Activated CD4-positive, alpha-beta T cell treated with anti-CD3 and anti-CD28 coated beads, Interleukin-2, Interleukin-4, amounts not matched to agents 100 ng/mL and 50 ng/mL, durations not matched to agents 16 hours and 8 hours (primary cell): Measurements from ENCODE around the gene TRPM2.

Experiments used
- DNase-seq: peaks from one replicate; pipeline ENCODE4 v3.0.0-alpha.2; 2020; ENCODE audit warnings: low spot score

TRPM2 gene

DNA sequence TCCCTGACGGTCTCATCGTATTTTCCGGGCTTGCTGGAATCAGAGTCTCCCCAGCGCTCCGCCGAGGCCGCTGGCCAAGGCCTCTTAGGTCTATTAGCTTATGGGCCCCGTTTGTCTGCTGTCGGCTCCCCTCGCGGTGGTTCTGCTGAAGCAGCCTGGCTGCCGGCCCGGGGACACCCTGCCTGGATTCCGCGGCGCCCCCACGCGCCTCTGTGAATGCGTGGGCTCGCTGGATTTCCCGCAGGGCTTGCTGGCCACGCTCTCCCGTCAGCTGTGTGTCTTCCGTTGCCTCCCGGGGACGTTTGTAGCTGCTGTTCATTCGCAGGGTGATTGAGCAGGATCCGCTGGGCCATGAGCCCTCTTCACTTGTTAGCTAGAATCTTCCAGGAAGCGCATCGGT, 110.3 kb downstream of the TRPM2 start:
- no peak for DNase-seq

DNA sequence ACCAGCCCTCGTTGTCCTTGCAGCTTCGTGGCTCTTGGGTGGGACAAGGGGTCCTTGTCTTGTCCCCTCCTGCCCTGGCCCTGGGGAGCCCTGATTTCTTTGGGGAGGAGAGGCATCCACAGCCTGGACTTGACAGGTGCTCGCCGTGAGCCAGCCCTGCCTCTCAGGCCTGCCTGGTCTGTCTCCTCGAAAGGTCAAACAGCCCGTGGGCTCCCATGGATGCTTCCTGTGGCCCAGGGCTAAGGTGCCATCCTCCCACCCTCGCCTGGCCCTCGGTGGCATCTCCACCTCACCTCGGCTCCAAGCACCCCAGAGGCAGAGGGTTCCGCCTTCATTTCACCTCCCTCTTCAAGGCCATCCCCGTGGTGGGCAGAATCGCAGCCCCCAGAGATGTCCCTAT, 110.9 kb downstream of the TRPM2 start:
- no peak for DNase-seq

DNA sequence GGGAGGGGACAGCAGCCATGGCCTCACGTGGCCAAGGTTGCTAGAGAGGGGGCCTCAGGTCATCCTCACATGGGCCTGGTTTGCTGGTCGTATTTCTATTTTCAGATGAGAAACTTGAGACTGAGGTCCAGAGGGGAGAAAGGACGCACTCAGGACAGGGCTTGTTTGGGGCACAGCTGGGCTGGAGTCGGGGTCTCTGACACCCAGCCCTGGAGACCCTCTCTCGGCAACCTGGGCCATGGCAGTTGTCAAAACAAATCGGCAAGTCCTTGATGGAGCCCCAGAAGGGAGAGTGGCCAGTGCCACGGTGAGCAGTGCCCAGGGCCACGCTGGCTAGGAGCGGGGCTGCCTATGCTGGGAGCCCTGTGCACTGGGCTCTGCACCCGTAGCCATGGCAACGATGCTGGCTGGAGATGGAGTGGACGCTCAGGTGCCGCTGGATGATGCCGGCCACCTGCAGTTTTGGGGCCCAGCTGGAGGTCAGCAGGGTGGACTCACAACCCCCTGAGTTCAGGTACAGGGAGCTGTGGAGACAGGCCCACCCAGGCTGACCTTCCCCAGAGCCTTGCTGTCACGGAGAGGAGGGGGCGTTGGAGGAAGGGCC, 113.0 kb downstream of the TRPM2 start:
- no peak for DNase-seq

DNA sequence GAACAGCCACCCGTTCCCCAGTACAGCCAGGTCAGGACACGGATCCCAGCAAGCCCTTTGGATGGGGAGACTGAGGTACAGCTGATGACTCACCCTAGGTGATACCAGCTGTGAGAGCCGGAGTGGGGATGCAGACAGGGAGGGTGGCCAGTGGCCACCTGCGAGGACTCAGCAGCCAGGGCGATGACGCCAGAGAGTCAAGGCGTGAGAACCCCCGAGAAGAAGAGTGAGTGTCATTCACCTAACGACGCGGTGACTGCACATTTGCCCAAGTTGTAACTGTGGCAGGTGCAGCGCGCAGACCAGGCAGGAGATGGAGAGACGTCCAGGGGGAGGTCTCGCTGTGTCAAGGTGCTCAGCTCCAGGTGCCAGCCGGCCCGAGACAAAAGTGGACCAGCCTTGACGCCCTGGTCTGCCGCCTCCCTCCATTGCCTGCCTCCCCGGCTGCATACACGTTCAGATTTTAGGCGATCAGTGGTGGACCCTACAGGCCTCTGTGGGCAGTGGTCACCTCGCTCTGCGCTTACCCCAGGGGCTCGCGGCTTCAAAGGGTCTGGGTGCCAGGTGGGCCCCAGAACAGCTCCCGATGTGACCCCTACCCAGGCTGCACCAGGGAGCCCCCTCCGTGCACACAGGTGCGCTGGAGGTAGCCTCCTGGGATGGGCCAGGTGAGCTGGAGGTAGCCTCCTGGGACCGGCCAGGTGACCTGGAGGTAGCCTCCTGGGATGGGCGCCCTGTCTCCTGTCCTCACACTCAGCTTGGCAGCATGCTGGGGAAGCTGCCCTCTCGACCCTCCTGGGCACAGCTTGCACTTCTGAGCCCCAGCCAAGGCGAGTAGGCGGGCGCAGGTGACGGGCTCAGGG, 113.8 kb downstream of the TRPM2 start:
- DNase-seq: no peak

DNA sequence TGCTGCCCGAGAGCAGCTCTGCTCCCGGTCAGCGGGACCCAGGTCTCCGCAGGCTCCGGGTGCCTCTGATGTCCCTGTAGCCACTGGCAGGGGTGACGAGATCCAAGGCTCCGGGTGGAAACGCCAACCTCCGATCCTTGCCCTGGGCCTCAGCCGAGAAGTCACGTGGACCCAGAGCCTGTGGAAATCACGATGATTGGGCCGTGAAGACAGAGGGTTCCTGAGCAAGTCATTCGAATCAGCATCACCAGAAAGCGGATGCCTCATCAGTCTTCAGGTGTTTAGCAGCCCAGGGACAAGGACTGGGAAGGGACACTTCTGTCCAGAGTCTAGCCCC, 114.4 kb downstream of the TRPM2 start:
- DNase-seq: no peak

DNA sequence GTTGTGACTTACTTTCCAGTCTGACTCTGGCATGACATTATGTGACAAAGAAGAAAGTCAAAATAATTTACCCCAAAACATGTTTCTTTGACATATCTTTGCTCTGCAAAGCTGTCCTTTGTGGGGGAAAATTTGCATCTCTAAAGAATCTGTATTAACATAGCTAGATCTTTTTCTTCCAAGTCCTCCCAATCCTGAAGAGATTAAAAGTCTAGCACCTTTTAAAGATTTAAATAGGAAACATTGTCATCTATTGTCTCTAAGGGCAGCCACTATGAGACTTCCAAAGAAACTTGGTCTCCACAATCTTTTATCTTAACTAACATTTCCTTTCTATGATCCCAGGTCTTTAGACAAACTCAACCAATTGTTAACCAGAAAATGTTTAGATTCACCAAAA, 117.9 kb downstream of the TRPM2 start:
- DNase-seq: no peak

DNA sequence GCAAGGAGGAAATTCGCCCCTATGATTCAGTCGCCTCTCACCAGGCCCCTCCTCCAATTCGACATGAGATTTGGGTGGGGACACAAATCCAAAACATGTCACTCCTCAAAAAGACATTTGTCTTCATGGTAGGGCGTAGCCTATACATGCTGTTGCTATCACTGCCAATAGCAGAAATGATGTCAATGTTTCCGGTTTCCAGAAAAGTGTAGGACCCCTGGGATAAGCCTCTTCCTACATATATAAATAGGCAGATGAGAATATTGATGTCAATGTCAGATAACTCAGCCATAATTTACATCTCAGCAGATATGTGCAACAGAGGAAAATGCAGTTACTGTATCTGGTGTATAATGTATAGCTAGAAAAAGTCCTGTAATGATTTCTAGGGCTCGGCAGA, 118.6 kb downstream of the TRPM2 start:
- no peak for DNase-seq

DNA sequence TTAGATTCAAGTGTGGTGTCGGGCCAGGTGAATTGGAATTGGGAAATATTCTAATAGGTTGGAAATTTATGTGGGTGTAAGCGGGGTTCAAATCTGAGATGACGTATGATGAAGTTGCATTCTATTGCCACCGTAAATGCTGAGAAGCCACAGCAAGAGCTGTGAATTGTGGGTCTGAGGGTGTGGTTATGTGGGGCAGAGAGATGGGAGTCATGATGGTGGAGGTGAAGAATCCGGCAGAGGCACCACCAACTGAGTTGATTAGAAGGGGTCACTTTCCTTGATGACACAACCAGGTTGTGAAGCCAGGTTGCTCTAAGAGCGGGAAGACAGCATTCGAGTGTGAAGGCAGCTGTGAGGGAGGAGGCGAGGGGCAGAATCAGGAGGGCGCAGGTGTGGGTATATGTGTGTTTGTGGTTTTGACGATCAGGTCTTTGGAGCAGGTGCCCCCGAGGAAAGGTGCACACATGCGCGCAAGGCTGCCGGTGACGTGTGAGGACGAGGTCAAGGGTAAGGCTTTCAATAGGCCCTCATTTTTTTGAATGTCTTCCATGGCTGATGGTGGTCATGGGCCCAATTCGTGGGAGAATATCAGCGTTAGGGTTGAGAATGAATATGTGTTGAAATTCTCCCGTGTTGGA, 120.6 kb downstream of the TRPM2 start:
- DNase-seq: no peak

DNA sequence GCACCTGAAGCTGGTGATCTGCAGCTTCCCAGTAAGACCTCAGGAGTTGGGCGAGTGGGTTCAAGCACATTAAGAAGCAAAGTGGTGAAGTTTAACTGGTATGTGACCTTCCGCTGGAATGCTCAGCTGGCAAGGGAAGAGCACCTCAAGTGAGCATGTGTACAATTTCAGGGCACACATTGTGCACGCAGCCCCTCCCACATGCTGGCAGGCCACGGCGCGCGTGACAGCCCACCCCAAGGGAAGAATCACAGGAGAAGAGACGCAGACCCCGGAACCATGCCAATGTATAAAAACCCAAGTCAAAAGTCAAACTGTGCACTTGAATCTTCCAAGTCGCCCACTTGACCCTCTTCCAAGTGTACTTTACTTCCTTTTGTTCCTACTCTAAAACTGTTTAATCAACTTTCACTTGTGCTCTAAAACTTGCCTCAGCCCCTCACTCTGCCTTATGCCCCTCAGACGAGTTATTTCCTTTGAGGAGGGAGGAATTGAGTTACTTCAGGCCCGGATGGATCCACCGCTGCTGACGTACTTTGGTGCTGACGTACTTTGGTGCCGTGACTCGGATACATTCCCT, 121.9 kb downstream of the TRPM2 start:
- no peak for DNase-seq

DNA sequence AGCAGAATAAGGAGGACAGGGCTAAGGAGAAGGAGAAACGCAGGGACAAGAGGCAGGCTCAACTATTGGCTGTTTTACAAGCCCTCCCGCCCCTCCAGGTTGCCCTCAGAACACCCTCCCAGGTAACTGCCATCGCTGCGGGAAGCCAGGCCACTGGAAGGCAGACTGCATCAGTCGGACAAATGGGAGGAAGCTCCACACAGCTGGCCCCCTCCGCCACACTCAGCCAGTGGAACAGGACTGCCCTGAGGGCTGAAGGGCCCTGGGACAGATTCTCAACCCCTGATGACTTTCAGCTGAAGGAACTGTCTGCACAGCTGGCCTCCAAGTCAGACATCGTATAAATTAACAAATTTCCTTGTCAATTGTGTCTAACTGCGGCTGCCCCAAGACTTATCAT, 123.7 kb downstream of the TRPM2 start:
- DNase-seq: no peak

DNA sequence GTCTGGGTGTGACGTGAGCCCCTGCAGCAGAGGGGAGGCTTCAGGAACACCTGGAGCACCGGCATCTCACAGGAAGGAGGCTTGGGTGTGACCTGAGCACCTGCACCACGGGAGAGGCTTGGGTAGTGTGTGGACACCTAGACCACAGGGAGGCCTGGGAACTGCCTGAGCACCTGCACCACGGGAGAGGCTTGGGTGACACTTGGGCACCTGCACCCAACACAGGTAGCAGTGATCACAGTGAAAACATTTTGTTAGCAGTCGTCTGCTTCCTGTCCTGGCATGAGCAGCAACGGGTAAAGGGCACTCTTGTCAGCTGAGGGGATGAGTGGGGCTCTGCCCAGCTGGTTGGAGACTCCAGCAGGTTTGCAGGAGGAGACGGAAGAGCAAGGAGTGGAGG, 124.3 kb downstream of the TRPM2 start:
- no peak for DNase-seq

DNA sequence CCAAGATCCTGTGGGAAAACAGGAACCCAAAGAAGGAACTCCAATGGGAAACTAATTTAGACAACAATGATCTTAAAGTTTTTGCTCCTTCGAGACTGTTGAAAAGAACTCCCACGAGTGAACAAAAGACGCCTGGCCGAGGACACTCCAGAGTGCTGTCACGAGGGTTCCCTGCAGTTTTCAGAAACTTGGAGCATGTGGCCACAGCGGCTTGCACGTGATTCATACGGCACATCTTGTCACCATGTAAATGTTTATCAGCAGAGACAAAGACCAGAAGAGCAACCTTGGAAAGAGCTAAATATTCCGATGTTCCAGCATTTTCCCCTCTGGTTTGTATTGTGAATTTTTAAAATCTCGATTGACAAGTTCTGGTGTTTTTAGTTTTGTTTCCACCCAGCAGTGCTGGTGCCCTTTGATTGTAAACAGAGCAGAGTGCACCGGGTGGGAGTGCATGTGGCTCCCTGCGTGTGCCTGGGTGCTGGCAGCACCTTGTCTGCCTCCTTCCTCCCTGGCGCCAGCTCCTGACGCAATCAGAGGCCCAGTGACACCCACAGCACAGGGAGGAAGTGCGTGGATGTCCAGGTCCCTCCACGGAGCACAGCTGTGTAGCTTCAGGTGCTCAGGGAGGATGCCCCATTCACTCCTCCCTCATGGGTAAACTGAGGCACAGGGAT, 124.8 kb downstream of the TRPM2 start:
- no peak for DNase-seq

DNA sequence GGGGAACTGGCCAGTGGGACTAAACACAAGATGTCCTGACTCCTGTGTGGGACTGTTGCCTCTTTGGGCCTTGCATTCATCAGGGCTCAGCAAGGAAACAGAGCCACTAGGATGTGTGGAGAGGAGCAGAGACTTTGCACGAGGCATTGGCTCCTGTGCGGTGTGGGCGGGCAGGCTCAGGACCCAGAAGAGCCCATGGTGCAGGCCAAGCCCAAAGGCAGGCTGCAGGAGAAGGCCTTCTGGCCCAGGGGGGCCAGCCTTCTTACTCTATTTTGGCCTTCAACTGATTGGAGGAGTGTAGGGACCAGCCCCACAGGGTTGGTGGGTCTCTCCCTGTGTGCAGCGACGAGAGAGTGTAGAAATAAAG, 125.4 kb downstream of the TRPM2 start:
- no peak for DNase-seq

DNA sequence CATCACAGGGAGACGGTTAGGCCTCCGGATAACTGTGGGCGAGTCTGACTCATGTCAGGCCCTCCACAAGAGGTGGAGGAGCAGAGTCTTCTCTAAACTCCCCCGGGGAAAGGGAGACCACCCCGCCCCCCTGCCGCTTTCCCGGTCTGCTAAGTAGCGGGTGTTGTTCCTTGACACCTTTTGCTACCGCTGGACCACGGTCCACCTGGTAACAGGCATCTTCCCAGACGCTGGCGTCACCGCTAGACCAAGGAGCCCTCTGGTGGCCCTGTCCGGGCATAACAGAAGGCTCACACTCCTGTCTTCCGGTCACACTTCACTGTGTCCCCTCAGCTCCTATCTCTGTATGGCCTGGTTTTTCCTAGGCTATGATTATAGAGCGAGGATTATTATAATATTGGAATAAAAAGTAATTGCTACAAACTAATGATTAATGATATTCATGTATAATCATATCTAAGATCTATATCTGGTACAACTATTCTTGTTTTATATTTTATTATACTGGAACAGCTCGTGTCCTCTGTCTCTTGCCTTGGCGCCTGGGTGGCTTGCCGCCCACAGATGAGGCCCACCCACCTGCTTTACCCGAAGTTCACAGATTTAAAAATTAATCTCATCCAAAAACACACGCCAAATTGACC, 126.3 kb downstream of the TRPM2 start:
- peak; percentile 38 for DNase-seq

DNA sequence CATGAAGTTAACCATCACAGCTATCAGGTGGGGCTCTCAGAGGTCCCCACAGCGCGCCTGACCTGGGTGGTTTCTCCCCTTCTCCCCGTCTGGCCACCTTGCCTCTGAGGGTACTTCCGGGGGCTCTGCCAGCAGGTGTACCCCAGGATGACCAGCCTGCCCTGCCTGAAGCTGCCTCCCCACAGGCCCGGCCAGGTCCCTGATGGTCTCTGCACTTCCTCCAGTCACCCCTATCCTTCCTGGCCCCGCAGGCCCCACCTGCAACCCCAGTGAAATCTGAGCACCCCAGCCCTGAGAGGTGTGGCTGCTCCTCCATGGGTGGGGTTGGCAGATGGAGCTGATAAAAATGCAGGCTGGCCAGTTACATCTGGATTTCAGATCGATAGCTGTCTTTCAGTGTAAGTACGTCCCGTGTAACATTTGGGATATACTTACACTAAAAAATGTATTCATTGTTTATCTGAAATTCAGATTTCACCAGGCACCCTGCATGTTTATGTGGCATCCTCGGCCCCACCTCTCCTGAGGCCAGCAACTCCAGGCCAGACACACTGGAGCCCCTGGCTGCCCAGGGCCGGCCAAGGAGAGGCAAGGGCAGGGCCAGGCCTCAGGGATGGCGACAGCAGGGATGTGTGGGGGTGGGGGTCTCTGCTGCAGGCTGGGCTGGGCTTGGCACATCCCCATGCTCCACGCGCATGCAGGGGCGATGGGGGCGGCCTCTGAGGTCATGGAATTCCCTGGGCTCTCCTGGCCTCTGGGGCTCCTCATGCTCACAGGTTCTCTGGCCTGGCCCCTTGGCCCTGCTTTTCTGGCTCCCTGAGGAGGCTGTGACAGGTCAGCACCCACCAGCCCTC, 127.0 kb downstream of the TRPM2 start:
- no peak for DNase-seq

DNA sequence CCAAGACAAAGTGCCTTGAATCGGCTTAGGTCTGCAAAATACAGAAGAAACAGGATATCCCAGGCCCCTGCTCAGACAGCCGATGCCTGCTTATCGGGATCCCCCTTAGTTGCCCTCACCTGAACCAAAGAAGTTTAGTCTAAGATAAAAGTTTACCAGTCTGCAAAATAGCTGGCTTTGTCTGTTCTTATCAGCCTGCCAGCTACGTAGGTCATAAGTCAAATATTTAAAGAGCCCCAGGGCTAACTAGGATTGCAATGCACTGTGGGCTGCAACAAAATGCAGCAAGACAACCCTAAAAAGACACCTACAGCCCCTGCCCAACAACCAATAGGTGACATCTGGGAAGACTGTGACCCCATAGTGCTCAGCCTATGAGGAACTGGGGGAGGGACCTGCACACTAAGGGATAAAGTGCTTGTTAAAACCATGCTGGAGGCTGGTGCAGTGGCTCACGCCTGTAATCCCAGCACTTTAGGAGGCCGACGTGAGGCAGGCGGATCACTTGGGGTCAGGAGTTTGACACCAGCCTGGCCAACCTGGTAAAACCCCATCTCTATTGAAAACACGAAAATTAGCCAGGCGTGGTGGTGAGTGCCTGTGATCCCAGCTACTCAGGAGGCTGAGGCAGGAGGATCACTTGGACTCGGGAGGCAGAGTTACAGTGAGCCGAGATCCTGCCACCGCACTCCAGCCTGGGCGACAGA, 129.3 kb downstream of the TRPM2 start:
- DNase-seq: no peak

DNA sequence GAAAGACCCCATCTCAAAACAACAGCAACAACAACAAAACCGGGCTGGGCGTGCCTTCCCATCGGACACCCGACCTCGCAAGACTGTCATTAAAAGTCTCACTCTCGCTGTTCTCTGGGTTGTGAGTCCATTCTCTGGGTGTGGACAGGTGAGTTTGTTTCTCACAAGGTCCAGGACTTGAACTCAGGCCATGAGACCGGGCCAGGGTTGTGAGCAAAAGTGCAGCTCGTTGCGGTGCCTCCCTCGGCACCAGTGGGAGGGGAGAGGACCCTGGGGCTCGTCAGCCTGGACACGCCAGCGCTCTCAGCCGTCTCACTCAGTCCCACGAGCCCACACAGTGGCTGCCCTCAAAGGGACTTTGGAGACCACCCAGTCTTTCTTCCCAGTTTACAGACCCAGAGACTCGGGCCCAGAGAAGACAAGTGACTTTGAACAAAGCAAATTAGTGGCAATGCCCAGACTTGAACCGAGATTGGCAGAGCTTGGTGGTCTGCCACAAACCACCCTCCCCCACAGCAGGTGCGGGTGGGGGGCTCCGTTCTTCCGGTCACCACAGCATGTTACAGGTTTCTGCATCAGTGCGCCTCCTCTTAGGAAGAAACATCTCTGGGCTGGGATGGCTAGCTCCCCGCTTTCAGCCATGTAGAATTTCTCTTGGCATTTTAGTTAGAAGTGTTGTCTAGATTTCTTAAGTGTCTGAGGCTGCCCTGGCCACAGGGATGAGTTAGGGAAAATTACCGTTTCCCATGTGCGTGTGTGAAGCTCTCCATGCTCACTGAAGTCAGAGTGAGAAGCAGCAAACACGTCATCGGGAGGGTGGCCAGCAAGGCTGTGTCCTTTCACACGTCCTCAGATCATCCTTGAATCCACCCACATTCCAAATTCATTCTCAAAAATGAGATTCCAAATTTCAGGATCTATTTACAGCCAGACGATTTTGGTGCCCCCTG, 130.1 kb downstream of the TRPM2 start:
- no peak for DNase-seq

DNA sequence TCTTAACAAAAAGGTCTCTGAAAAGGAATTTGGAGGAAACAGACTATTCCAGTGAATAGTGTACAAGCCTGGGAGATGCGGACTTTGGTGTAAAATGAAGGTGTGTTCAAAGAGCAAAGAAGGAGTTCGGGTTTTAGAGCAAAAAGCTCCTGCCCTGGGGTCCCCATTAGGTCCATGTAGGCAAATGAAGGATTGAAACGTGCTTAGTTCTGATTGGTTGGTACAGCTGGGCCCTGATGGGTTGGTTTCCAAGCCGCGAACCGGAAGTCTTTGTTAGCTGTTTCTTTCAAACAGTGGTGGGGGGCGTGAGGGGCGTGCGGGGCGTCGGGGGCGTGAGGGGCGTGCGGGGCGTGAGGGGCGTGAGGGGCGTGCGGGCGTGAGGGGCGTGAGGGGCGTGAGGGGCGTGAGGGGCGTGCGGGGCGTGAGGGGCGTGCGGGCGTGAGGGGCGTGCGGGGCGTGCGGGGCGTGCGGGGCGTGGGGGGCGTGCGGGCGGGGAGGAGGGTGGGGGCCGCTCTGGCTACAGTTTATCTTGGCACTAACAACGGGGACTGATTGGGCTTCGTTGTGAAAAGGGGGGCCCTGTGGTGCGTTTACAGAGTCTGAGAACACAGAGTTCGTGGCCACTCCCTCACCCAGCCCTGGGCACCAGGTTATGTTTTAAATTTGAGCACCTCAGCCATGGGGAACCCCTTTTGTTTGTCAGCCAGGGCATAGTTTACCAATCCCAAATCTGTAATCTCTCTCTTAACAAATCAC, 131.3 kb downstream of the TRPM2 start:
- no peak for DNase-seq
